Measurements from ENCODE around the gene EEF1AKMT3. TPM values are rescaled to one million over a fixed set of nuclear protein-coding genes. Genes with fewer than 3 reads are reported as not detected.

Gene EEF1AKMT3
- total and polyA plus RNA-seq, 3 donors from 2014 or later, result 5.5 to 8.7 (median 8.4) TPM

GRCh38 chr12:57781801-57782200 lies 9.4 kb downstream of the EEF1AKMT3 start:
- Histone ChIP-seq H3K9me3 (no peaks in the 10 kb centered on the region), H3K36me3 (ENCODE audit: low read depth, missing control alignments) (no peaks in the 10 kb centered on the region), H3K4me3 (no peak overlapping the region), H3K4me1 (peaks cover 10% of the 10 kb centered on the region), H3K27me3 (no peaks in the 10 kb centered on the region), H3K27ac (no peak overlapping the region)
- intact Hi-C loops (cut with DNase I; ENCODE audit: low total_unique reads), result no loop called here
- WGBS, 2 donors, result 57 to 66% methylated on average over 2 of the region's 2 CpGs
- no peak for DNase-seq
- TF ChIP-seq, protein P1, sequence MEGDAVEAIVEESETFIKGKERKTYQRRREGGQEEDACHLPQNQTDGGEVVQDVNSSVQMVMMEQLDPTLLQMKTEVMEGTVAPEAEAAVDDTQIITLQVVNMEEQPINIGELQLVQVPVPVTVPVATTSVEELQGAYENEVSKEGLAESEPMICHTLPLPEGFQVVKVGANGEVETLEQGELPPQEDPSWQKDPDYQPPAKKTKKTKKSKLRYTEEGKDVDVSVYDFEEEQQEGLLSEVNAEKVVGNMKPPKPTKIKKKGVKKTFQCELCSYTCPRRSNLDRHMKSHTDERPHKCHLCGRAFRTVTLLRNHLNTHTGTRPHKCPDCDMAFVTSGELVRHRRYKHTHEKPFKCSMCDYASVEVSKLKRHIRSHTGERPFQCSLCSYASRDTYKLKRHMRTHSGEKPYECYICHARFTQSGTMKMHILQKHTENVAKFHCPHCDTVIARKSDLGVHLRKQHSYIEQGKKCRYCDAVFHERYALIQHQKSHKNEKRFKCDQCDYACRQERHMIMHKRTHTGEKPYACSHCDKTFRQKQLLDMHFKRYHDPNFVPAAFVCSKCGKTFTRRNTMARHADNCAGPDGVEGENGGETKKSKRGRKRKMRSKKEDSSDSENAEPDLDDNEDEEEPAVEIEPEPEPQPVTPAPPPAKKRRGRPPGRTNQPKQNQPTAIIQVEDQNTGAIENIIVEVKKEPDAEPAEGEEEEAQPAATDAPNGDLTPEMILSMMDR (IDR thresholded peaks at IDR 0.05), result no peak
- TF ChIP-seq POLR2A (IDR thresholded peaks at IDR 0.05), result no peak

- peak overlapping the region; percentile 87 to 97 for H3K4me3 ChIP-seq
- peaks cover 10% of the 10 kb centered on the region for H3K4me1 ChIP-seq
- no peak overlapping the region for H3K27ac ChIP-seq
- TF ChIP-seq, protein P1 (IDR thresholded peaks at IDR 0.05), result no peak
- no peak for TF ChIP-seq POLR2A (IDR thresholded peaks at IDR 0.05)
- H3K9me3 ChIP-seq, result no peaks in the 10 kb centered on the region
- no peaks in the 10 kb centered on the region for H3K27me3 ChIP-seq
- DNase-seq, result no peak
- no peaks in the 10 kb centered on the region for H3K36me3 ChIP-seq (ENCODE audit: low read depth, missing control alignments)
- intact Hi-C loops (cut with DNase I; ENCODE audit: low total_unique reads), result no loop called here
- WGBS, 2 donors, result 15 to 16% methylated on average over 4 of the region's 4 CpGs
Measured at GRCh38 chr12:57782243-57782607, 9.8 kb downstream of the EEF1AKMT3 start.

DNA sequence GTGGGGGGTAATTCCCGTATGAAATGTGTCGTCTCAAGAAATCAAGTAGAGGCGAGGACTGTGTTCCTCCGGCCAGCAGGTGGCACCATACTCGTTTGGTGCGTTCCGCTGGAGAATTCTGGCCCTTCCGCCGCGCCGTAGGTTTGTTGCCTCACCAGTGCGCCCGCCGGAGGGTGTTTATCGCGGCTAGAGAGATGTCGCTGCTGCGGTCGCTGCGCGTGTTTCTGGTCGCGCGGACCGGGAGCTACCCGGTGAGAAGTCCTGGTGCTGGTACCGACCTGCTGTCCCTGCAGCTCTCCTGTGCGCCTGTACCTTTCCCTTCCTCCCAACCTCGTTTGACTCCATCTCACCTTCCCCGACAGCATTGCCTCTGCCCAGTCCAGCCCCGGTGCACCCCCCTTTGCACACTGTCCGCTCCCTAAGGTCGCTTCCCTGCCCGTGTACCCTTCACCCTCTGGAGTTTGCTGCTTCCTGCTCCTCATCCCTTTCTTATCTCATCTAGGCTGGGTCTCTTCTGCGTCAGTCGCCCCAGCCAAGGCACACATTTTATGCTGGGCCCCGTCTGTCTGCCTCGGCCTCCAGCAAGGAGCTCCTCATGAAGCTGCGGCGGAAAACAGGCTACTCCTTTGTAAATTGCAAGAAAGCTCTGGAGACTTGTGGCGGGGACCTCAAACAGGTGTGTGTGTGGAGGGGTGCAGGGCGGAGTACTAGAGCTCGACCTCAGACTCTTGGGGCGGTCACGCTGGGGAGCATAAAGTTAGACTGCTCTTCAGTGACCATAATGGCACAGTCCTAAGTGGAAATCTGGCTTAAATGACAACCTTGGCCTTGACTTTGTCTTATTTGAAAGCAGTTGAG lies 10.4 kb downstream of the EEF1AKMT3 start, which contains the start of gene TSFM:
Gene TSFM (plus strand): TSS at position 180 of the 858 bp plus-strand sequence. CDS start 15 bp downstream, at position 195.
- Histone ChIP-seq H3K27ac (peak within 1 kb of the TSS; percentile 44 to 47), H3K4me3 (peak within 1 kb of the TSS; percentile 87 to 97), H3K36me3 (ENCODE audit: low read depth, missing control alignments) (no peaks in the 10 kb centered on the region), H3K4me1 (peaks cover 10% of the 10 kb centered on the region), H3K9me3 (no peaks in the 10 kb centered on the region), H3K27me3 (no peaks in the 10 kb centered on the region)
- WGBS, 2 donors, result 0% methylated on average over 41 to 45 of the region's 45 CpGs
- intact Hi-C loops (cut with DNase I; ENCODE audit: low total_unique reads), result no loop called here
- TF ChIP-seq POLR2A (IDR thresholded peaks at IDR 0.05), result no peak
- TF ChIP-seq, protein P1 (IDR thresholded peaks at IDR 0.05), result peak; percentile 97 to 100 (median 99)
- DNase-seq, result peak; percentile 99

- DNase-seq, result no peak
- TF ChIP-seq, protein P1 (IDR thresholded peaks at IDR 0.05), result no peak
- no peak for TF ChIP-seq POLR2A (IDR thresholded peaks at IDR 0.05)
- Histone ChIP-seq H3K9me3 (no peaks in the 10 kb centered on the region), H3K36me3 (ENCODE audit: low read depth, missing control alignments) (no peaks in the 10 kb centered on the region), H3K4me3 (peak overlapping the region; percentile 87 to 97), H3K4me1 (peaks cover 10% of the 10 kb centered on the region), H3K27me3 (no peaks in the 10 kb centered on the region), H3K27ac (peak overlapping the region in 1 of 2 donors; percentile 47)
- 30 to 51% methylated on average over 12 of the region's 12 CpGs for WGBS, 2 donors
- intact Hi-C loops (cut with DNase I; ENCODE audit: low total_unique reads), result no loop called here
Measured at GRCh38 chr12:57783466-57783801, 11.0 kb downstream of the EEF1AKMT3 start.

Data from testis (tissue), 3 donors.